Omental fat pad (tissue), 4 donors: Measurements from ENCODE around the gene MAGEF1. TPM values are rescaled to one million over a fixed set of nuclear protein-coding genes. Genes with fewer than 3 reads are reported as not detected.
A peak's percentile ranks its signal among the peaks of the same experiment; 100 is the strongest.

Experiments used
- ATAC-seq: fragments of 150-250 bp; one replicate; pipeline ENCODE4 v1.9.1; 2016; ENCODE audit warnings: mild to moderate bottlenecking, moderate library complexity; ENCODE audit not compliant: low FRiP score
- DNase-seq: peaks from one replicate; pipeline ENCODE4 v3.0.0-alpha.2; 2019; ENCODE audit warnings: low spot score
- CTCF ChIP-seq, 3 donors: fragments of 450-650 bp; IDR thresholded peaks; one replicate each; pipeline ENCODE4 v1.5.1; 2016 to 2017; ENCODE audit warnings: antibody characterized with exemption in 3 of 3, mild to moderate bottlenecking in 3 of 3, moderate library complexity in 2 of 3
- total RNA-seq, 4 donors: library from RNA; depleted of rRNA; stranded (reverse); fragments of >200 nt; gene quantifications; one replicate each; pipeline ENCODE4 v1.1.0, GENCODE V29; 2016

MAGEF1 gene
- total RNA-seq, 4 donors from 2014 or later = 9.8 to 23.1 (median 18.2) TPM

GRCh38 chr3:184713040-184713355 lies 1.1 kb upstream of the MAGEF1 start:
- ATAC-seq (no peak), DNase-seq (no peak)
- no peak for TF ChIP-seq CTCF (IDR thresholded peaks at IDR 0.05)

GRCh38 chr3:184712248-184713039 lies 580 bp upstream of the MAGEF1 start:
- ATAC-seq (no peak), DNase-seq (no peak)
- no peak for TF ChIP-seq CTCF (IDR thresholded peaks at IDR 0.05)

- DNase-seq = no peak
- no peak for TF ChIP-seq CTCF (IDR thresholded peaks at IDR 0.05)
- peak; percentile 2 for ATAC-seq
Measured at GRCh38 chr3:184710870-184711492, 883 bp downstream of the MAGEF1 start.

- no peak for DNase-seq
- ATAC-seq = no peak
- TF ChIP-seq CTCF (IDR thresholded peaks at IDR 0.05) = no peak
Measured at GRCh38 chr3:184703657-184704056, 8.2 kb downstream of the MAGEF1 start.

- DNase-seq (no peak), ATAC-seq (no peak)
- TF ChIP-seq CTCF (IDR thresholded peaks at IDR 0.05) = no peak
Measured at GRCh38 chr3:184700759-184701158, 11.1 kb downstream of the MAGEF1 start.

- DNase-seq = no peak
- no peak for TF ChIP-seq CTCF (IDR thresholded peaks at IDR 0.05)
- ATAC-seq = no peak
Measured at GRCh38 chr3:184697845-184698244, 14.0 kb downstream of the MAGEF1 start.

- DNase-seq = no peak
- peak; percentile 46 for ATAC-seq
- TF ChIP-seq CTCF (IDR thresholded peaks at IDR 0.05) = no peak
Measured at GRCh38 chr3:184696697-184697096, 15.2 kb downstream of the MAGEF1 start.
